Stromal cell of bone marrow (primary cell): ENCODE data around the gene RHBDD2.
"Not testable (repeated sequence)": the region's sequence is repeated elsewhere in the genome, so short reads cannot be mapped to it uniquely, and the experiment has no call there.

Experiments
- DNase-seq: peaks from one replicate; pipeline ENCODE4 v3.0.0-alpha.2; 2012; ENCODE audit warnings: low read depth

RHBDD2 gene

GRCh38 chr7:75878769-75879611, at the start of gene RHBDD2:
Gene RHBDD2 (plus strand): TSS chr7:75879034. CDS start chr7:75879083, 49 bp downstream.
- peak; percentile 88 for DNase-seq

- DNase-seq = not testable (repeated sequence)
These were observed 49.2 kb upstream of the RHBDD2 start for GRCh38 chr7:75829656-75830055.

- no peak for DNase-seq
These were observed 47.9 kb upstream of the RHBDD2 start for GRCh38 chr7:75830978-75831377.

- DNase-seq = not testable (repeated sequence)
These were observed 45.2 kb upstream of the RHBDD2 start for GRCh38 chr7:75833662-75834061.

GRCh38 chr7:75835688-75836285, 43.0 kb upstream of the RHBDD2 start:
- DNase-seq = no peak

GRCh38 chr7:75836798-75837197, 42.0 kb upstream of the RHBDD2 start:
- DNase-seq = no peak

- not testable (repeated sequence) for DNase-seq
These were observed 40.4 kb upstream of the RHBDD2 start for GRCh38 chr7:75838281-75838930.

GRCh38 chr7:75840029-75840428, 38.8 kb upstream of the RHBDD2 start:
- DNase-seq = no peak

- DNase-seq = peak; percentile 54
These were observed 35.9 kb upstream of the RHBDD2 start for GRCh38 chr7:75842836-75843446.

GRCh38 chr7:75843613-75844116, 35.2 kb upstream of the RHBDD2 start:
- DNase-seq = no peak

- DNase-seq = no peak
These were observed 34.7 kb upstream of the RHBDD2 start for GRCh38 chr7:75844158-75844557.

- DNase-seq = not testable (repeated sequence)
These were observed 33.7 kb upstream of the RHBDD2 start for GRCh38 chr7:75845132-75845531.

- no peak for DNase-seq
These were observed 31.1 kb upstream of the RHBDD2 start for GRCh38 chr7:75847707-75848106.

GRCh38 chr7:75849573-75849972, 29.3 kb upstream of the RHBDD2 start:
- no peak for DNase-seq

GRCh38 chr7:75850235-75850634, 28.6 kb upstream of the RHBDD2 start:
- no peak for DNase-seq

- DNase-seq = peak; percentile 65
These were observed 24.6 kb upstream of the RHBDD2 start for GRCh38 chr7:75854233-75854632.

GRCh38 chr7:75854813-75855345, 24.0 kb upstream of the RHBDD2 start:
- DNase-seq = not testable (repeated sequence)

- no peak for DNase-seq
These were observed 22.3 kb upstream of the RHBDD2 start for GRCh38 chr7:75856536-75856935.

GRCh38 chr7:75858410-75858809, 20.4 kb upstream of the RHBDD2 start:
- no peak for DNase-seq

GRCh38 chr7:75861636-75862035, 17.2 kb upstream of the RHBDD2 start:
- no peak for DNase-seq

GRCh38 chr7:75864251-75864650, 14.6 kb upstream of the RHBDD2 start:
- DNase-seq = not testable (repeated sequence)

GRCh38 chr7:75866114-75866488, 12.7 kb upstream of the RHBDD2 start:
- DNase-seq = no peak
